H9 (cell line): ENCODE results near the gene CXCL1. TPM values are rescaled to one million over a fixed set of nuclear protein-coding genes. Genes with fewer than 3 reads are reported as not detected.

Experiments
- DNase-seq: peaks from one replicate; pipeline ENCODE4 v3.0.0-alpha.2; 2017
- H2AFZ ChIP-seq: one replicate; pipeline ENCODE4 v1.6.1; 2013; ENCODE audit warnings: mild to moderate bottlenecking, low read length, control low read depth, moderate library complexity
- H2AK5ac ChIP-seq: 2 replicates; pipeline ENCODE4 v1.6.1; 2013; ENCODE audit warnings: low read length, control low read depth, mixed read lengths; ENCODE audit not compliant: insufficient read length
- H2BK120ac ChIP-seq: one replicate; pipeline ENCODE4 v1.6.1; 2013; ENCODE audit warnings: low read depth, mild to moderate bottlenecking, low read length, control low read depth, inconsistent platforms; ENCODE audit not compliant: poor library complexity, severe bottlenecking
- H2BK12ac ChIP-seq: 2 replicates; pipeline ENCODE4 v1.6.1; 2013; ENCODE audit warnings: low read length, control low read depth, mixed read lengths, low read depth; ENCODE audit not compliant: insufficient read length
- H2BK15ac ChIP-seq: 2 replicates; pipeline ENCODE4 v1.6.1; 2013; ENCODE audit warnings: low read depth, low read length, control low read depth
- H2BK20ac ChIP-seq: one replicate; pipeline ENCODE4 v1.6.1; 2013; ENCODE audit warnings: low read depth, mild to moderate bottlenecking, low read length, control low read depth, inconsistent platforms; ENCODE audit not compliant: poor library complexity, severe bottlenecking
- H2BK5ac ChIP-seq: 2 replicates; pipeline ENCODE4 v1.6.1; 2013; ENCODE audit warnings: low read length, control low read depth, mixed read lengths; ENCODE audit not compliant: insufficient read length
- H3K14ac ChIP-seq: 2 replicates; pipeline ENCODE4 v1.6.1; 2013; ENCODE audit warnings: low read length, control low read depth; ENCODE audit not compliant: insufficient read depth
- H3K18ac ChIP-seq: 2 replicates; pipeline ENCODE4 v1.6.1; 2013; ENCODE audit warnings: low read depth, mild to moderate bottlenecking, mixed read lengths, low read length, control low read depth; ENCODE audit not compliant: insufficient read length
- H3K23ac ChIP-seq: 2 replicates; pipeline ENCODE4 v1.6.1; 2013; ENCODE audit warnings: low read length, control low read depth, mixed read lengths, low read depth; ENCODE audit not compliant: insufficient read length
- H3K23me2 ChIP-seq: 2 replicates; pipeline ENCODE4 v1.6.1; 2013; ENCODE audit warnings: low read depth, mild to moderate bottlenecking, mixed read lengths, low read length, control low read depth; ENCODE audit not compliant: insufficient read length, poor library complexity, severe bottlenecking
- H3K27ac ChIP-seq: 2 replicates; pipeline ENCODE4 v1.5.1; 2013; ENCODE audit warnings: low read length, control low read depth, mixed read lengths, low read depth; ENCODE audit not compliant: insufficient read length
- H3K27me3 ChIP-seq: 2 replicates; pipeline ENCODE4 v1.6.1; 2013; ENCODE audit warnings: low read length, control low read depth, inconsistent platforms; ENCODE audit not compliant: insufficient read depth
- H3K4ac ChIP-seq: 2 replicates; pipeline ENCODE4 v1.6.1; 2013; ENCODE audit warnings: low read depth, mild to moderate bottlenecking, control low read depth, inconsistent platforms, low read length, moderate library complexity
- H3K4me1 ChIP-seq: 2 replicates; pipeline ENCODE4 v1.6.1; 2013; ENCODE audit warnings: low read length, control low read depth, inconsistent platforms; ENCODE audit not compliant: insufficient read depth
- H3K4me2 ChIP-seq: 2 replicates; pipeline ENCODE4 v1.6.1; 2013; ENCODE audit warnings: low read length, control low read depth, mixed read lengths; ENCODE audit not compliant: insufficient read length, insufficient read depth
- H3K56ac ChIP-seq: 2 replicates; pipeline ENCODE4 v1.6.1; 2013; ENCODE audit warnings: low read depth, mild to moderate bottlenecking, mixed read lengths, low read length, control low read depth; ENCODE audit not compliant: insufficient read length
- H3K79me1 ChIP-seq: 2 replicates; pipeline ENCODE4 v1.6.1; 2013; ENCODE audit warnings: low read depth, mild to moderate bottlenecking, moderate library complexity, low read length, control low read depth, inconsistent platforms; ENCODE audit not compliant: insufficient read depth, poor library complexity, severe bottlenecking
- H3K79me2 ChIP-seq: 2 replicates; pipeline ENCODE4 v1.6.1; 2013; ENCODE audit warnings: low read length, control low read depth, inconsistent platforms; ENCODE audit not compliant: insufficient read depth
- H3K9ac ChIP-seq: 2 replicates; pipeline ENCODE4 v1.6.1; 2013; ENCODE audit warnings: low read length, control low read depth, mixed read lengths; ENCODE audit not compliant: insufficient read length; ENCODE audit errors: extremely low read depth
- H3K9me3 ChIP-seq: one replicate; pipeline ENCODE4 v1.6.1; 2013; ENCODE audit warnings: low read depth, low read length, inconsistent platforms; ENCODE audit not compliant: control insufficient read depth
- H3T11ph ChIP-seq: one replicate; pipeline ENCODE4 v1.6.1; 2013; ENCODE audit warnings: mild to moderate bottlenecking, low read length, control low read depth, inconsistent platforms
- H4K20me1 ChIP-seq: one replicate; pipeline ENCODE4 v1.6.1; 2013; ENCODE audit not compliant: control insufficient read depth, insufficient read length, insufficient read depth
- H4K5ac ChIP-seq: 2 replicates; pipeline ENCODE4 v1.6.1; 2013; ENCODE audit warnings: low read depth, mild to moderate bottlenecking, mixed read lengths, low read length, control low read depth; ENCODE audit not compliant: insufficient read length
- H4K8ac ChIP-seq: replicated peaks from 2 replicates; pipeline ENCODE4 v1.6.1; 2013; ENCODE audit warnings: low read length, control low read depth, mixed read lengths, low read depth; ENCODE audit not compliant: insufficient read length
- H4K91ac ChIP-seq: 2 replicates; pipeline ENCODE4 v1.6.1; 2013; ENCODE audit warnings: low read depth, mild to moderate bottlenecking, moderate library complexity, mixed read lengths, low read length, control low read depth; ENCODE audit not compliant: insufficient read length
- H3K27ac Mint-ChIP-seq, 3 experiments: 2 replicates in 2 of 3; 3 replicates in 1 of 3; pipeline ENCODE4 v1.8.0; 2020 to 2021; ENCODE audit warnings: mixed read lengths in 3 of 3, mild to moderate bottlenecking in 1 of 3, moderate library complexity in 1 of 3
- H3K27me3 Mint-ChIP-seq: 2 replicates; pipeline ENCODE4 v1.8.0; 2021; ENCODE audit warnings: low read depth, mild to moderate bottlenecking, moderate library complexity, mixed read lengths
- H3K36me3 Mint-ChIP-seq, 3 experiments: 2 replicates in 2 of 3; 3 replicates in 1 of 3; pipeline ENCODE4 v1.8.0; 2020 to 2021; ENCODE audit warnings: low read depth in 3 of 3, mixed read lengths in 3 of 3; ENCODE audit not compliant: insufficient read depth in 1 of 3
- H3K4me1 Mint-ChIP-seq, 2 experiments: 2 replicates each; pipeline ENCODE4 v1.8.0; 2020; ENCODE audit warnings: mixed read lengths in 2 of 2
- H3K4me3 Mint-ChIP-seq, 2 experiments: 2 replicates in 1 of 2; 3 replicates in 1 of 2; pipeline ENCODE4 v1.8.0; 2020 to 2021; ENCODE audit warnings: mild to moderate bottlenecking in 2 of 2, mixed read lengths in 2 of 2, moderate library complexity in 1 of 2
- H3K9me3 Mint-ChIP-seq, 2 experiments: 2 replicates in 1 of 2; 3 replicates in 1 of 2; pipeline ENCODE4 v1.8.0; 2020; ENCODE audit warnings: mild to moderate bottlenecking in 2 of 2, mixed read lengths in 2 of 2, moderate library complexity in 1 of 2
- total RNA-seq: library from RNA; stranded (reverse); gene quantifications from 2 replicates; pipeline ENCODE4 v1.2.1, GENCODE V29; 2021
- TF ChIP-seq, protein P1 (sequence below): fragments of 200-600 bp; sonication (generic); conservative IDR thresholded peaks from 3 replicates; pipeline ENCODE4 v1.8.0; 2021; ENCODE audit warnings: antibody characterized with exemption, mild to moderate bottlenecking

The CXCL1 gene
- total RNA-seq, 1 experiment from 2014 or later = 0.20 TPM

DNA sequence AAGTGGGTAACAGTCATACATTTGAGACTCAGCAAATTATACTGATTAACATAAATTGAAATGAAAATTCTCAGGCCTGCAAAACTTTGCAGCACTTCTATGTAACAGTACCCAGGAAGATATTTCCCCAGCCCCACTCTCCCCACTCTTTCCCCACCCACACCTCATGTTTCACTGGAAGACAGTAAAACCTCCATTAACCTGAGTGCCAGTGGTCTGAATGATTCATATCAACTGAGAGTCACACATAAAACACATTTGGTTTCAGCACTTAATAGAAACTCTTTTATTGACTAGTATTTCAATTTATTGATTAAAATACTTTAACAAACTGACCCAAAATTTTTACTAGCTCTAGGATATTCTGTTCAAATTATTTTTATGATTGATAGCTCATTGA, 25.8 kb upstream of the CXCL1 start:
- Histone ChIP-seq H3K9me3 (no peaks in the 10 kb centered on the region), H3K79me1 (no peaks in the 10 kb centered on the region), H4K20me1 (no peaks in the 10 kb centered on the region), H2AK5ac (no peak overlapping the region), H2BK120ac (no peak overlapping the region), H3K4me1 (no peaks in the 10 kb centered on the region), H3K9ac (no peak overlapping the region), H2BK5ac (no peak overlapping the region), H3K79me2 (no peaks in the 10 kb centered on the region), H2AFZ (no peak overlapping the region), H2BK15ac (no peak overlapping the region), H3K23ac (no peak overlapping the region), H3K27me3 (no peaks in the 10 kb centered on the region), H3K23me2 (no peaks in the 10 kb centered on the region), H3K56ac (no peak overlapping the region), H3K4me2 (no peak overlapping the region), H2BK20ac (no peak overlapping the region), H3K4ac (no peak overlapping the region), H4K91ac (no peak overlapping the region), H4K8ac (no peak overlapping the region), H4K5ac (no peak overlapping the region), H3T11ph (no peak overlapping the region), H3K27ac (no peak overlapping the region), H3K14ac (no peak overlapping the region), H2BK12ac (no peak overlapping the region), H3K18ac (no peak overlapping the region)
- peaks cover 4 to 11% of the 10 kb centered on the region in 2 experiments for H3K4me1 Mint-ChIP-seq
- peaks cover 18% of the 10 kb centered on the region for H3K27me3 Mint-ChIP-seq
- no peaks in the 10 kb centered on the region for H3K9me3 Mint-ChIP-seq
- TF ChIP-seq, protein P1, sequence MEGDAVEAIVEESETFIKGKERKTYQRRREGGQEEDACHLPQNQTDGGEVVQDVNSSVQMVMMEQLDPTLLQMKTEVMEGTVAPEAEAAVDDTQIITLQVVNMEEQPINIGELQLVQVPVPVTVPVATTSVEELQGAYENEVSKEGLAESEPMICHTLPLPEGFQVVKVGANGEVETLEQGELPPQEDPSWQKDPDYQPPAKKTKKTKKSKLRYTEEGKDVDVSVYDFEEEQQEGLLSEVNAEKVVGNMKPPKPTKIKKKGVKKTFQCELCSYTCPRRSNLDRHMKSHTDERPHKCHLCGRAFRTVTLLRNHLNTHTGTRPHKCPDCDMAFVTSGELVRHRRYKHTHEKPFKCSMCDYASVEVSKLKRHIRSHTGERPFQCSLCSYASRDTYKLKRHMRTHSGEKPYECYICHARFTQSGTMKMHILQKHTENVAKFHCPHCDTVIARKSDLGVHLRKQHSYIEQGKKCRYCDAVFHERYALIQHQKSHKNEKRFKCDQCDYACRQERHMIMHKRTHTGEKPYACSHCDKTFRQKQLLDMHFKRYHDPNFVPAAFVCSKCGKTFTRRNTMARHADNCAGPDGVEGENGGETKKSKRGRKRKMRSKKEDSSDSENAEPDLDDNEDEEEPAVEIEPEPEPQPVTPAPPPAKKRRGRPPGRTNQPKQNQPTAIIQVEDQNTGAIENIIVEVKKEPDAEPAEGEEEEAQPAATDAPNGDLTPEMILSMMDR = no peak
- no peak overlapping the region for H3K27ac Mint-ChIP-seq
- no peaks in the 10 kb centered on the region for H3K36me3 Mint-ChIP-seq
- no peak for DNase-seq
- no peak overlapping the region for H3K4me3 Mint-ChIP-seq
